HG03175 (cell line): ENCODE results near the gene PRKAG2.
A peak's percentile ranks its signal among the peaks of the same experiment; 100 is the strongest.
"Not testable (repeated sequence)": the region's sequence is repeated elsewhere in the genome, so short reads cannot be mapped to it uniquely, and the experiment has no call there.

Experiments used
- ATAC-seq: cut with Tn5 transposase; IDR thresholded peaks from one replicate; pipeline ENCODE4 v1.9.1; 2021; ENCODE audit warnings: mild to moderate bottlenecking, moderate library complexity; ENCODE audit not compliant: unreplicated experiment

PRKAG2 gene

DNA sequence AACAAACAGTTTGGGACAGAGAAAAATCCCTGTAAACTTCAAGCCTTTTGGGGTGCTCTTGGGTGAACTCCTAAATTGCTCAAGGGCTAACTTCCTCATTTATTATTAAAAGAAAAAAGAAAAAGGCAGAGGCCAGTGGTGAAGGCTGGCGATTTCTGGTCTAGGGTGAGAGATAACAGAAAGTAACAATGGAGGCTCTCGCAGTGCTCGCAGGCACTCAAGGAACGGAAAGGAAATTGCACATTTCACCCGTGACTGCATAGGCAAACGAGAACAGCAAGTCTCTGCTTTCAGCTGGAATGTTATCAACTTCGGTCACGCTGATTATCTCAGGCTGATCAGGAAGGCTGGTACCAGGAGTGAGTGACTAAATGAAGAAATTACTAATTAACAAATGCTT is 70.7 kb downstream of the PRKAG2 start:
- ATAC-seq: no peak

DNA sequence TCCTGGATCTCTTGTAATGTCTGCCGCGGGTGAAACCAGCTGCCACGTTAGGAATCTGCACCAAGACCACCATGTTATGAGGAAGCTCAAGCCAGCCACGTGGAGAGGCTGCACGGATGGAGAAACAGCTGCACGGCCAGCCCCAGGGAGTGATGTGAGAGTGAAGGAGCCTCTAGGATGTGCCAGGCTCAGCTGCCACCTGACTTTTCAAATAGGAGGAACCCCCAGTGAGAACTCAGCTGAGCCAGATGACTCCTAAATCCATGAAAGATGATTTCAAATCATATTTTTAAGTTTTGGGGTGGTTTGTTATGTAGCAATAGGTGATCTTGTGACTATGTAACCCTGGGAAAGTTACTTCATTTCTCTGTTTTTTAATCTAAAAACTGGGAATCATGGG is 71.7 kb downstream of the PRKAG2 start:
- no peak for ATAC-seq

DNA sequence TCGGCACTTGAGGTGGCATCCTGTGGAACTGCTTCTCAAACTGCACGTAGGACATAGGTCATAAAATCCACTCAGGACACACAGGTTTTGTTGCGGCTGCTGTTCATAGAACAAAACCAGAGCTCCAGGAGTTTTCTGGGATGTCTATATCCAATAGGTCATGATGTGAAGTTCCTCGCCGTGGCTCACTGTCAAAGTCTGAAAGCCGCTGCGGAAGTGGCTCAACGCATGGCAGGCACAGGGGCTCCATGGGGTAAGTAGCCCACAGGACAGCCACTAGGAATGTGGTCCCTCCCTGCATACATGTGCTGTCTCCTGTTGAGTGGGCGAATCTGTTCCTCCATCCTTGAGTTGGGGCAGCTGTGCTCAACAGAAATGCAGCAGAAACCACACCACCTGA is 72.2 kb downstream of the PRKAG2 start:
- no peak for ATAC-seq

DNA sequence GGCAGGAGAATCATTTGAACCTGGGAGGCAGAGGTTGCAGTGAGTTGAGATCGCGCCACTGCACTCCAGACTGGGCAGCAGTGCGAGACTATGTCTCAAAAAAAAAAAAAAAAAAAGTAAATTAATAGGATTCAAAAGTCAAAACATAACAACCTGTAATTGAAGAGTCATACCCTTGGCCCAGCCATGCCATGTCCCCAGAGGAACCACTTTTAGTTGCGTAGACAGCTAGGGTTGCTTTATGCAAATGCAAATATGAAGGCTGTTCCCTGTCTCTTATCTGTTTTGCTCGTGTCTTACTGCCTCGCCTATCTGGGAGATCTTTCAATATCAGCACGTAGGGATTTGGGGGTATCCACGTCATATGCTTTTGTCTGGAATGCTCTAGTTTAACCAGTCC is 73.1 kb downstream of the PRKAG2 start:
- ATAC-seq: no peak

DNA sequence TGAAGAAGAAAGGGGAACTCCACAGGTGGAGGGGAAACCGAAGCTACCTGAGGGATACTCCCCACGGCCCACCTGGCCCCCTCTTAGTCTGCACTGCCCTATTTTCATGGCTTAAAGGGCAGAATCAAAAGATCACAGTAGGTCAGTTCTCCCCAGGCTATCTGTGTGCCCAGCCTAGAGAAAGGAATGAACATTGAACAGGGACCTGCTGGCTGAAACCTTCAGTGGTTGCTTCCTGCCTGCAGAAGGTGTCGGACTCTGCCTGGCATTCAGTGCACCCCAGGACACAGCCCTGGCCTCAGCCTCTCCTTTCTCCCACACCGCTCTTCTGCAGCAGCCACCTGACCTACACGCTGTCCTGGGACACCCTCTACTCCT is 74.5 kb downstream of the PRKAG2 start:
- no peak for ATAC-seq

DNA sequence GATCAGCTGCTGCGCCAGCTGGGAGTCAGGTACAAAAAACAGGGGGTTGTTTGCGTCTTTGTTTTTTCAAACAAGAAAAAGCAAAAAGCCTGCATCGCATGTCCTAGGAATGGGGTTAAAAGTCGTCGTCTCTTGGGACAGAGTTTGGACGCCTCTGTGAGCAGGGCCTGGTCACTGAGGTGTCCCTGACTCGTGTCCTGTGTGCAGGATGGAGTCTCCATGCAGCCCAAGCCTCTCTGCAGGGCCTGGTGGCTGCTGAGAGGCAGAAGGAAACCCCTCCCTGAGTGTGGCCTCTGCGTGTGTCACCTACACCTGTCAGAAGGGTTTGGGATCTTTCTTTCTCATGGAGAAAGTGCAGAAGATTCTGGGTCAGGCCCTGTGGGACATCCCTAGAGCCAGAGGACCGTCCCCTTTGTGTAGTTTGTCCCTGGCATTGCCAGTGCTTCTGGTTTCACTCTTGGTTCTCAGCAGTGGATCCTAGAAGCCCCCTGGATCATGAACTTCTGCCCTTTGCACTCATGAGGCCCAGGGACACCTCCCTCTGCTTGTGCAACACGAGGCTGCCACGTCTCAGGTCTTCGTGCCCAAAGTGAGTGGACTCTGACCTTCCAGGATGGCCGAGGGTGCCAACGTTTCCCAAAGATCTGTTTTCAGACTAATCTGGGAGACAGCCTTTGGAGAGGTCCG is 75.0 kb downstream of the PRKAG2 start:
- ATAC-seq: no peak

DNA sequence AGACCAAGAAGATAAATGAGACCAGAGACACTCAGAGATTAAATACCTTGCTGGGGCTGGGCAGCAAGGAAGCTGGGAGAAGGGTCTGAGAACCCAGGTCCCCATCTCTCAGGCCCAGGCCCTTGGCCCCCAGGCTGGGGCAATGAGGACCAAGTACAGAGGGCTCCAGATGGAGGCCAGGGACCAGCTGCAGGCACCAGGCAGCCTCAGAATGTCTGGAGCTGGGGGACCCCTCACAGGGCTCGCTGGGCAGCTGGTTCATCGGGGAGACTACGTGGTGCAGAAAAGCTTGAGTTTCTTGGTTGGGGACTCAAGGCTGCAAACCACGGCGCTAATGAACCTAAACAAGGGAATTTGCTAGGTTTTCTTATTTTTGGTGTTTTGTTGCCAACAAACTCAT is 75.6 kb downstream of the PRKAG2 start:
- ATAC-seq: no peak

DNA sequence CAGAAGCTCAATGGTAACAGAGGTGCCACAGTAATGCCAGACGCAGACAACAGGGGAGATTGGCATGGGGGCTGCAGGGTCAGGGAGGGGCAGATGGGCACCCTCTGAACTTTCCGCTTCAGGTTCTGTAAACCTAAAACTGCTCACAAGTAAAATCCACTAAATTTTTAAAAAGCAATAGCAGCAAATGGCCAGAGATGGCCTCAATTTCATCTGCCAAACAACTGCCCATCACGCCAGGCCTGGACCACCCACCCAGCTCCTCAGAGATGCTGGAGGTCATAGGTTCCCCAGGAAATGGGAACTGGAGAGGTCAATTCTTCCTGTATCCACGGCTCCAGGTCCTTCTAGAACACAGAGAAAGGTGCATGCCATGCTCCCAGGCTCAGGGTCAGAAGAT is 76.1 kb downstream of the PRKAG2 start:
- no peak for ATAC-seq

DNA sequence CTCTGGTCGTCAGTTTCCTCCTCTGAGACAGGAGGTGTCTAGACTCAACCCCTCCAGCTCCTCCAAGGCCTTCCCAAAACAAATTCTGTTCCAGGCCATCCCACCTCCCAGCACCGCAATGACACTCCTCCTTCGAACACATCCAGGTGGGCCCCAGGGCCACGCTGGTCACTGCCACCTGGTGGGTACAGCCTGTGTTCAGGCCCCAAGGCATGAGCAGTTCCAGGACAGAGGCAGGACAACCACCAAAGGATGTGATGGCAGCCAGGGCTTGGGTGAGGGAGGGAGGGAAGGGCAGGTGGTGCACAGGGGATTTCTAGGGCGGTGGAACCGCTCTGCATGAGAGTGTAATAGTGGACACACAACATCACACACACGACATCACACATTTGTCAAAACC is 76.5 kb downstream of the PRKAG2 start:
- ATAC-seq: no peak

DNA sequence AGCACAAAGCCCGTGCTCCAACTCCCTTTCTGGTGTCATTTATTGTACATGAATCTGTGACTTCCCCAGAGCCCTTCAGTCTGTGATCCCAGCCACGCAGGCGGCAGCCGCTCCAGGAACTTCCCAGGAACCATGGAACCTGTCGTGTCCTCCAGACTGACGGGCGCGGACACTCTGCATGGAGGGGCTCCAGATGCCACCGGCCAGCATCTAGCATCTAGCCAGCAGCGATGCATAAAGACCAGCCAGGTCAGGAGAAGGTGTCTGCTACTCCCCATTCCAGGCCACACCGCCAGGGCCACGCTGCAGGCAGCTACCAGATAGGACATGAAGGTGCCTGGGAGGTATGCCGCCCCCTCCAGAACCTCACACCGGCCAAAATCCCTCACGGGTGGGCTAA is 77.4 kb downstream of the PRKAG2 start:
- ATAC-seq: no peak

DNA sequence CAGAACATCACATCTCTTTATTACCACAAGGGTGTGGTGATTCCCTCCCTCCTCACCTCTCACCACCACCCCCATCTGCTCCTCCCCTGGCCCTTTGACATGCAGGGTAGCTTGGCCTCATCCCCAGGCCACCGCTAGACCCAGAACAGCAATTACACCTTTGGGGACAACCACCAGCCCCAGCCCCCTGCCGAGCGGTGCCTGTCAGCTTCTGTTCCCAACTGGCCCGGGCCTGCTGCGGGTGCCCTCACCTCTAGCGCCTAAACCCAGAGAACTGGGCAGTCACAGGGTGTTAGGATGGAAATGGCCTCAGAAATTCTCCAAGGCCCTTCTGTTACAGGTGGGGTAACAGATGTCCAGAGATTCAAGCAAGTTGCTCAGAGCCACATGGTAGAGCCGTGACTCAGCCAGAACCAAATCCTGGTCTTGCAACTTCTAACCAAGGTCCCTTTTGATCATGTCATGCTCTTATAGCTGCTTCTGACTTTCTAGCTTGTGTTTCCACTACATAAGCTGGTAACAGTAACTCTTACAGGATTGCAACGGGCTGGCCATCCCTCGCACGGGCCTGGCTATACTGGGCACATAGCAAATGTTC is 78.0 kb downstream of the PRKAG2 start:
- ATAC-seq: no peak

DNA sequence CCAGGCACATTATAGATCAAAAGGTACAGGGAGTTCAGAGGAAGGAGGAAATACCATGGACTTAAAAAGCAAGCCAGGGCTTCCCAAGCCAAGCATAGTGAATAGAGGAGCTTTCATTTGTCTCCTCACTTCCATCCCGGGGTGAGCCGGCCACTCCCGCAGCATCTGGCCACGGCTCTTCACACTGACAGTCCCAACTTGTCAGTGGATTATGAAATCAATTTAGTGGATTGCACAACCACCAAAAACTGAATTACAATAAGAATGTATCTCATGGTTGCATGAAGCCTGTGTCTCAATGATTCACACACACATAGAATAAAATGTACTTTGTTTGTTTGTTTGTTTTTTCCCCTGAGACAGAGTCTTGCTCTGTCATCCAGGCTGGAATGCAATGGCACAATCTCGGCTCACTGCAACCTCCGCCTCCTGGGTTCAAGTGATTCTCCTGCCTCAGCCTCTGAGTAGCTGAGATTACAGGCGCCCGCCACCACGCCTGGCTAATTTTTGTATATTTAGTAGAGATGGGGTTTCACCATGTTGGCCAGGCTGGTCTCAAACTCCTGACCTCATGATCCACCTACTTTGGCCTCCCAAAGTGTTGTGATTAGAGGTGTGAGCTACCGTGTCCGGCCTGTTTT is 79.1 kb downstream of the PRKAG2 start:
- not testable (repeated sequence) for ATAC-seq

DNA sequence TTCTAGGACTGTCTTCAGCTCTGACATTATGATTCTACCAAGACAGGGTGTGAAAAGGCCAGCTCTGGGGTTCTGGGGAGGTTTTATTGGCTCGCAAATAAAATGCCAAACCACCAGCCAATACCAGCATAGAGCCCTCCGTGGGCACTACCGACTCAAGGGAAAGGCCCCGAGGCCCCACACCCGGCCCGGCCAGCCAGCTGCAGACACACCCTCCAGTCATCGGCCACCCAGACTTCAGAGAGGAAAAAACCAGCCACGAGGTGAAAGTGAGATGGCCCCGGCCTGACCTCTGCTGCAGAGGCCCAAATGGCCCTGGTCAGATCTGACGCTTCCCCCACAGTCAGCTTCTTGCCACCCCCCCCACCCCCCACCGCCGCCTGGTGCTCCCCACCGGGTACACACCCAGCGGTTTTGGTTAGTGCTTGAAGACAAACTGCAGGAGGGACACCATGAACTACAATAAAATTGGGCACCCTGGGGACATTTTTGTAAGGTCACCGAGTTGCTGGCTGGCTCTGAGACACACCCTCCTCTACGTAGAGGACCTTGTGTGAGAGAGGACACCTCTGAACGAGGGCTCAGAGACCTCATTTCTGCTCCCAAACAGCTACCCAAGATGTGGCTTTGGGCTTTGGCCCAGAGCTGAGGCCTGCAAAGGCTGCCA is 79.9 kb downstream of the PRKAG2 start:
- ATAC-seq: no peak

DNA sequence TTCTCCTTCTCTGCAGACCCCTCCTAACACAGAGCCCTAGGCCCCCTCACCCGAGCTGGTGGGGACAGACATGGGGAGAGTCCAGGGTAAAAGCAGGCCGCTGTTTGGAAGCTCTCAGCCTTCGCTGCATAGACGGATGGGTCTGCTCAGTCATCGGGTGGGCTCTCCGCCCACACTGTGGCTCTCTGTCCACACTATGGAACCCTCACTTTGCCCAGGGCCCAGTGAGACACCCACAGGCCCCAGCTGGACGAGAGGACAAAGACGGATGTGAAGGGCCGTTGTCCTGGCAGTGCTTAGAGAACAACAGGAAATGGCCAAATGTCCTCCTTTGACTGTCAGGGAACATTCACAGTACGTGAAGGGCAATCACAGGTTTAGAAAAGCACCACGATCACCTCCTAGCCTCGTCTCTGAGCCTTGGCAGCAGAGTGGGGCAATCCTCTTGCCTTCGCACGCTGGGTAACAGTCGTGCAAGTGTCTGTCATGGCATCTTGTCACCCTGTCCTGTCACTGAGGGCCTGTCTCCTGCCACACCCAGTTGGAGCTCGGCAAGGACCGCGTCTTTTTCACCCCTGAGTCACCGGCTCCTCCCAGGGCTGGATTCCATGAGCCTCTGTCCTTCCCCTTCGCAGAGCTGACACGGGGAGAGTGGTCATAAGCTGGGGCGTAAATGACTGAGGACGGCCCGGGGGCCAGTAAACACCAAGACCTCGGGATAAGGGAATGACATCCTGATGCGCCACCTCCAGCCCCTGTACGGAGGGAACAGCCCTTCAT is 80.6 kb downstream of the PRKAG2 start:
- ATAC-seq: no peak

DNA sequence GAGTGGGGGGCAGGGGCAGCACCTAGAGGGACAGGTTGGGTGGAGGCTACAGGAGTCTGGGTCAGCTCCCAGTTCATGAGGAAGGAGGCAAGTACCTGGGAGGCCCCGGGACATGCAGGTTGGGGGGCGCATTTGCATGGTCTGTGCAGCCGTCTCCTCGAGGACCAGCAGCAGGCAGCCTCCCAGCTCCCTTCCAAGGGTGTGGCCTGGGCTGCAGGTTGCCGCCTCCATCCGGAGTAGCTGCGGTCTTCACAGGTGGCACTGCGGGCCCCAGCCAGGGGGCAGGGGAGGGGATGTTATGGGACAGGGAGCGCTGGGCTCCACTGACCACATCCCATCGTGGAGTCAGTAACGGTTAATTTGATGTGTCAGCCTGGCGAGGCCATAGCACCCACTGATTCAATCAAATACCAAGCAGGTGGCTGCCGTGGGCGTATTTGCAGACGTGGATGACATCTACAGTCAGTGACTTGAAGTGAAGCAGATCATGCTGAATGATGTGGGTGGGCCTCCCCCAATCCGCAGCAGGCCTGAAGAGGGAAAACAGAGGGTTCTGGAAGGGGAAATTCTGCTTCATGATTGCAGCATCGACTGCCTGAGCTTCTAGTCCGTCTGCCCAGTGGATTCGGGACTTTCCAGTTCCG is 81.6 kb downstream of the PRKAG2 start:
- ATAC-seq: peak; percentile 58

DNA sequence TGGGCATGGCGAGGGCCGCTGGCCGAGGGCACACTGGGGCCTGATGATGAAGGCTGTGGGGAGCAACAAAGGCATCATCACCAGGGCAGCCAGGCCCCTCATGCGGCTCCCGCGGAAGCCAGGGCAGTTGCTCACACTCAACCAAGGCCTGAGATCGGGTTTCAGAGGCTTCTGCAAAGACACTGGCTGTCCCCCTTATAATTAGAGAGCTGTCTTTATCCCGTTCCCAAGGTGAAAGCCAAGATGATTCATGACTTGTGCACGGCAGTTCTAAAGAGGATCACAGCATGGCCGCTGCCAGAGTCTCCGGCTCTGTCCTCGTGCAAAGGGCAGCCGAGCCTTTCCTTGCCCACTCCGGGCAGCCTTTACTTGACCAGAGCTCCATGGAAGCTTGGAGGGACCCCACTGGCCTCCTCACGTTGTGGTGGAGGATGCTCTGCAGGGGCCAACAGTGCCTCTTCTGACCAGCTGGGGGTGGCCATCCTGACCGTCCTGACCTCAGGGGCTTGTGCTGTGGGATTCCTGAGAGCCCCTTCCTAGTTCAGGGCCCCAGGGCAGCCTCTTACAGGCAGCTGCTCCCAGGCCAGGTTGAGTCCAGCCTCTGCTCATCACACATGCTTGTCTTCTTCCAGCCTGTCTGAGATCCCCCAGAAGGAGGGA is 82.3 kb downstream of the PRKAG2 start:
- ATAC-seq: no peak

DNA sequence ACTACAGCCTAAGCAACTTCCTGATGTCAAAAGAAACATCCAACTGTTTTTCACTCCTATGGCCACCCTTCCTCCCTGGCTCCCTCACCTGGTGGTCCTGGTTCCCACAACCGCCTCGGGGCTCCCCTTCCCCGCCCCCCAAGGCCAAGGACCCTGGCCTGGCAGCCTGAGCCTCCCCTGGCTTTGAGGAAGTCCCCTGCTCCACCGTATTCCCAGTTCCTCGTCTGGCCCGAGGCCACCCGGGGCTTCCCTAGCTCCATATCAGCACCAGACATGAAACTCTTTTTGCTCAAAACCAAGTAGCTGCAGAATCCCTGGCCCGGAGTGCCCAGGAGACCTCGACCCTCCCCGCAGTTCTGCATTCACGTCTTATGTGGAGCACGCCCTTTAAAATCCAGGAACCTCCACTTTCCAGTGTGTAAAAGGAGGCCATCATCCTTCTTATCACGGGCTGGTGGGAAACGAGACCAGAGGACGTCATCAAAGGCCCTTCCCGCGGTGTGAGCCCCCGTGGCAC is 82.9 kb downstream of the PRKAG2 start:
- ATAC-seq: no peak

DNA sequence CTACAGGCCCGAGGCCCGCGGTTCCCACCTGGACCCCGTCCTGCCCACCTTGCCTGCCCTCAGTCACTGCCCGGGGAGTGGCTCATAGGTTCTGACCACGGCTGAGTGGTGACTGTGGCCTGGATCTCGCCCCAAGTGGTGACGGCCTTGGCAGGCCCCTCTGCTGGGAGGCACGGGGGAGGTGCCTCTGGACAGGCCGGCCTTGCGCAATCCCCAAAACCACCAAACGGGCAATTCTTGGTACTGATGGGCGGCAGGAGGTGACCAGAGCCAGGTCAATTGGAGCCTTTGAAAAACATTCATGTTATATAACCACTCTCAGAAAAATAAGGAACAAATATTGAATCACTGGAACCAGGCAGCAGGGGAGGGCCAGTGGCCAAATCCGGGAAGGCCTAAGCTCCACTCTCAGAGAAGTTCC is 83.4 kb downstream of the PRKAG2 start:
- ATAC-seq: no peak

DNA sequence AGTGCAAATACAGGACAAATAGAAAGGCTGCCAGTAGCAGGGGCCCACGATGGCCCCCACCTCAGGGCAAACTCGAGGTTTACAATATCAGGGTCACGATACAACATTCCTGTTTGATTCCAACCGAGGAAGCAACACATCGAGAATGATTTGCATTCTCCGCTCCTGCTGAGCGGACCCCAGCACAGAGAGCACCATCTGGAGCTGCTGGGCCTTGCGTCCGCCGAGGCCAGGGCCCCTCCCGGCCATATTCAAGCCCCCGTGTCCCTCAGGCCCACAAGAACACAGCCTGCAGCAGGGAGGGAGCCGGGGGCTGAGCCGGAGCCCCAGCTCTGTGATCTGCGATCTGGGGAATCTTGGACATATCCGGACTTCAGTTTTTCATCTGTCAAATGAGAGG is 84.3 kb downstream of the PRKAG2 start:
- no peak for ATAC-seq

DNA sequence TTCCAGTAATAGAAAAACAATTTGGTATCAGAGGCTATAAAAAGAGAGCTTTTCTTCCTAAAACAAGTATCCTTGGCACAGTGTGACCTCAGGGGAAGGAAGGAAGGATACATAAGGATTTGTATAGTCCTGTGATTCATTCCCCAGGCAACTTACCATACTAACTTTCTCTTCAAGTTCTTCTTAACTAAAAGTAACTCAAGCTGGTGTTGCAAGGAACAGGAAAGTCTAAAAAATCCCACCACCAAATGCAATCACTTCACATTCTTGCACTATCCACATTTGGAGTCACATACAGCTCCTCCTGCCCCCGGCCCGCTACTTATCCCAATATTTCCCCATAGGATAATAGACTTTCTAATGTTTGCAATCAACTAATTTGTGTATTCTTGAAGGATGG is 84.8 kb downstream of the PRKAG2 start:
- no peak for ATAC-seq
